ENCODE results near the gene ZNF385B. TPM values are rescaled to one million over a fixed set of nuclear protein-coding genes. Genes with fewer than 3 reads are reported as not detected.
"Not testable (repeated sequence)": the region's sequence is repeated elsewhere in the genome, so short reads cannot be mapped to it uniquely, and the experiment has no call there.

Gene ZNF385B
- total and polyA plus RNA-seq, 2 experiments from 2014 or later: 2.7 to 8.2 TPM

- no peaks in the 10 kb centered on the region for H3K9me3 ChIP-seq (ENCODE audit: low read depth)
- no peak overlapping the region for H3K4me3 ChIP-seq
- TF ChIP-seq CTCF (IDR thresholded peaks at IDR 0.05; ENCODE audit: low read depth, low read length): no peak
- H3K4me1 ChIP-seq (ENCODE audit: low read depth): peaks cover 35% of the 10 kb centered on the region
- DNase-seq (ENCODE audit: low read depth in 1 of 2, low spot score in 1 of 2): no peak
- H3K27ac ChIP-seq: no peak overlapping the region
- no peaks in the 10 kb centered on the region for H3K27me3 ChIP-seq
- no peaks in the 10 kb centered on the region for H3K36me3 ChIP-seq
Measured at GRCh38 chr2:179790235-179791217, 70.9 kb downstream of the ZNF385B start.

- Histone ChIP-seq H3K27ac (peak overlapping the region; percentile 34), H3K36me3 (no peaks in the 10 kb centered on the region), H3K4me3 (no peak overlapping the region), H3K4me1 (ENCODE audit: low read depth) (peaks cover 35% of the 10 kb centered on the region), H3K27me3 (no peaks in the 10 kb centered on the region), H3K9me3 (ENCODE audit: low read depth) (no peaks in the 10 kb centered on the region)
- DNase-seq (ENCODE audit: low read depth in 1 of 2, low spot score in 1 of 2): no peak
- no peak for TF ChIP-seq CTCF (IDR thresholded peaks at IDR 0.05; ENCODE audit: low read depth, low read length)
Measured at GRCh38 chr2:179788104-179788503, 73.3 kb downstream of the ZNF385B start.

GRCh38 chr2:179787601-179788000, 73.8 kb downstream of the ZNF385B start:
- Histone ChIP-seq H3K9me3 (ENCODE audit: low read depth) (no peaks in the 10 kb centered on the region), H3K4me1 (ENCODE audit: low read depth) (peaks cover 35% of the 10 kb centered on the region), H3K4me3 (no peak overlapping the region), H3K27me3 (no peaks in the 10 kb centered on the region), H3K36me3 (no peaks in the 10 kb centered on the region), H3K27ac (peak overlapping the region; percentile 34)
- DNase-seq (ENCODE audit: low read depth in 1 of 2, low spot score in 1 of 2): peak in 1 of 2 donors; percentile 6
- no peak for TF ChIP-seq CTCF (IDR thresholded peaks at IDR 0.05; ENCODE audit: low read depth, low read length)

GRCh38 chr2:179785902-179786301, 75.5 kb downstream of the ZNF385B start:
- no peaks in the 10 kb centered on the region for H3K27me3 ChIP-seq
- TF ChIP-seq CTCF (IDR thresholded peaks at IDR 0.05; ENCODE audit: low read depth, low read length): no peak
- H3K4me1 ChIP-seq (ENCODE audit: low read depth): peaks cover 35% of the 10 kb centered on the region
- no peaks in the 10 kb centered on the region for H3K36me3 ChIP-seq
- H3K27ac ChIP-seq: no peak overlapping the region
- no peak for DNase-seq (ENCODE audit: low read depth in 1 of 2, low spot score in 1 of 2)
- H3K9me3 ChIP-seq (ENCODE audit: low read depth): no peaks in the 10 kb centered on the region
- no peak overlapping the region for H3K4me3 ChIP-seq

- not testable (repeated sequence) for H3K4me3 ChIP-seq; H3K36me3 ChIP-seq; H3K9me3 ChIP-seq (ENCODE audit: low read depth); H3K4me1 ChIP-seq (ENCODE audit: low read depth); H3K27ac ChIP-seq; H3K27me3 ChIP-seq; DNase-seq (ENCODE audit: low read depth in 1 of 2, low spot score in 1 of 2)
Measured at GRCh38 chr2:179782346-179782745, 79.1 kb downstream of the ZNF385B start.

GRCh38 chr2:179773986-179774385, 87.4 kb downstream of the ZNF385B start:
- peaks cover 33% of the 10 kb centered on the region for H3K4me1 ChIP-seq (ENCODE audit: low read depth)
- no peak for DNase-seq (ENCODE audit: low read depth in 1 of 2, low spot score in 1 of 2)
- H3K9me3 ChIP-seq (ENCODE audit: low read depth): no peaks in the 10 kb centered on the region
- no peak overlapping the region for H3K27ac ChIP-seq
- H3K4me3 ChIP-seq: no peak overlapping the region
- no peaks in the 10 kb centered on the region for H3K27me3 ChIP-seq
- no peak for TF ChIP-seq CTCF (IDR thresholded peaks at IDR 0.05; ENCODE audit: low read depth, low read length)
- H3K36me3 ChIP-seq: no peaks in the 10 kb centered on the region
